ENCODE measurements around the gene DDX5. TPM values are rescaled to one million over a fixed set of nuclear protein-coding genes. Genes with fewer than 3 reads are reported as not detected.

Gene DDX5
- total RNA-seq, 5 donors from 2014 or later (not counting 1 experiment from before 2014, with no cell fraction given): 1,461 to 3,147 (median 1,608) TPM

DNA sequence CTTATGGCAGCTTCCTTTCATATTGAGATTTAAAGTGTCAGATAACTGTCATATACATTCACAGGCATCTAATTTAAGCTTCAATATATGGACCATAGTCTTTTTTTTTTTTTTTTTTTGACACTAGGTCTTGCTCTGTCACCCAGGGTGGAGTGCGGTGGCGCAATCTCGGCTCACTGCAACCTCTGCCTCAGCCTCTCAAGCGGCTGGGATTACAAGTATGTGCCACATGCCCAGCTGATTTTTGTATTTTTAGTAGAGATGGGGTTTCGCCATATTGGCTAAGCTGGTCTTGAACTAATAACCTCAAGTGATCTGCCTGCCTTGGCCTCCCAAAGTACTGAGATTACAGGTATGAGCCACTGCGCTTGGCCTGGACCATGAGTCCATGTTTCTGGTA lies 14.3 kb upstream of the DDX5 start:
- H3K27me3 ChIP-seq (replicated peaks in 1 of 2; ENCODE audit: control insufficient read depth in 2 of 2, extremely low read depth in 1 of 2, insufficient read depth in 2 of 2, low read length in 1 of 2): no peaks in the 10 kb centered on the region
- POLR2A ChIA-PET: interaction anchor here (0.6 kb wide), 4 partner anchors 8 to 430 kb away, joined by 3 to 8 read pairs (median 4); no protein-coding TSS in a partner anchor
- H3K4me1 Mint-ChIP-seq: peaks cover 9 to 14% (median 9%) of the 10 kb centered on the region in 3 donors
- no peaks in the 10 kb centered on the region for H3K4me1 ChIP-seq (ENCODE audit: control insufficient read depth in 1 of 2, extremely low read depth in 1 of 2, insufficient read depth in 2 of 2, low read length in 2 of 2)
- H3K27ac ChIP-seq (ENCODE audit: low read length): no peak overlapping the region
- no peak overlapping the region for H3K4me3 Mint-ChIP-seq
- peaks cover 43% of the 10 kb centered on the region for H3K36me3 Mint-ChIP-seq
- no peaks in the 10 kb centered on the region for H3K9me3 ChIP-seq
- DNase-seq (no peak), ATAC-seq (replicated peaks in 1 of 4) (no peak)
- WGBS (ENCODE audit: insufficient coverage): 100% methylated on average over 1 of the region's 6 CpGs
- no peaks in the 10 kb centered on the region for H3K9me3 Mint-ChIP-seq
- H3K27ac Mint-ChIP-seq: no peak overlapping the region
- no peak overlapping the region for H3K4me3 ChIP-seq (ENCODE audit: control insufficient read depth in 1 of 2, extremely low read depth in 1 of 2, low read length in 1 of 2)
- H3K27me3 Mint-ChIP-seq: no peaks in the 10 kb centered on the region
- peaks cover 20 to 74% of the 10 kb centered on the region in 2 donors for H3K36me3 ChIP-seq (ENCODE audit: control insufficient read depth in 2 of 2, extremely low read depth in 1 of 2, insufficient read depth in 1 of 2, low read length in 1 of 2)
- CTCF ChIA-PET: no interaction called here

DNA sequence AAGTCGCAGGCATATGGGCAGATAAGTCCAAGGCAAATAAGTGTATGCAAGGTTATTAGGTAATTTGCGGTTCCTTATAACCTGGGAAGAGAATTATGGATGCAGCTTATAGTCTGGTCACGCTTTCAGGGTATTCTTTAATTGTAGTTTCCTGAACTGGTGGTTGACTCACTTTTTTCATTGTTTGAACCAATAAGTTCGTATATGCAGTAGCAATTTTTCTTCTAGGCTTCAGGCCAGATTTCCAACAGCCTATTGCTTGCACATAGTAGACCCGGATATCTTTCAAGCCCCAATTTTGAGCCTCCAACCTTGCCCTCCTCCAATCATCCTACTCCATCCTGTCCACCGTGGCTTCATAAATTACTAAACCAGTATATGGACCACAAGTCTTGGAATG lies 13.5 kb upstream of the DDX5 start:
- POLR2A ChIA-PET: interaction anchor here (0.6 kb wide), 3 partner anchors 9 to 431 kb away, joined by 3 to 4 read pairs (median 4); no protein-coding TSS in a partner anchor

DNA sequence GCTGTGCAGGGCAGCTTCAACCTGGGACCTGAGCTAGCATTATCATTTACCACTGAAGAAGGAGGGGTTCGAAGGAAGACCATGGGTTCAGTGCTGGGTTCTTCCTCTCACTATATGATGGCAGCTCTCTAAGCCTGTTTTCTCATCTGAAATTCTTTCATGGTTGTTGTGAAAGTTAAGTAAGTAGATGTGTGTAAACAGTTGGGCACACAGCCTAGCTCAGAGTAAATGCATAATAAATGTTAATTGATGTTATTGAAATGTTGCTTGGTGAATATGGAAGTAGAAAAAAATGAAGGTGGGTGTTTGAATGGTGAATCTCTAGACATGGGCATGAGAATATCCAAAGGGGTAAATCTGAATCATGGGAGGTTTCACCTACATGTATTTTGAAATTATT lies 9.7 kb upstream of the DDX5 start:
- Mint-ChIP-seq H3K36me3 (peaks cover 57% of the 10 kb centered on the region), H3K27ac (peak overlapping the region in 1 of 2 donors; percentile 53), H3K9me3 (no peaks in the 10 kb centered on the region), H3K4me3 (no peak overlapping the region), H3K4me1 (peaks cover 21 to 46% (median 32%) of the 10 kb centered on the region in 3 donors), H3K27me3 (no peaks in the 10 kb centered on the region)
- H3K4me1 ChIP-seq (ENCODE audit: control insufficient read depth in 1 of 2, extremely low read depth in 1 of 2, insufficient read depth in 2 of 2, low read length in 2 of 2): no peaks in the 10 kb centered on the region
- no peak overlapping the region for H3K27ac ChIP-seq (ENCODE audit: low read length)
- POLR2A ChIA-PET: interaction anchor here (0.5 to 1.0 kb wide), 2 partner anchors 9 to 17 kb away, joined by 3 to 4 read pairs; partner anchors contain the start of genes CEP95 (in 1 of the 2) and DDX5 (in 1 of the 2)
- no peaks in the 10 kb centered on the region for H3K9me3 ChIP-seq
- WGBS (ENCODE audit: insufficient coverage): no CpG with 5 or more reads among the region's 1 CpG
- H3K4me3 ChIP-seq (ENCODE audit: control insufficient read depth in 1 of 2, extremely low read depth in 1 of 2, low read length in 1 of 2): no peak overlapping the region
- no peaks in the 10 kb centered on the region for H3K27me3 ChIP-seq (replicated peaks in 1 of 2; ENCODE audit: control insufficient read depth in 2 of 2, extremely low read depth in 1 of 2, insufficient read depth in 2 of 2, low read length in 1 of 2)
- DNase-seq (no peak), ATAC-seq (replicated peaks in 1 of 4) (no peak)
- CTCF ChIA-PET: interaction anchor here in 1 of 2 donors (0.7 kb wide), 1 partner anchor 48 kb away, joined by 3 read pairs; no protein-coding TSS in a partner anchor
- H3K36me3 ChIP-seq (ENCODE audit: control insufficient read depth in 2 of 2, extremely low read depth in 1 of 2, insufficient read depth in 1 of 2, low read length in 1 of 2): peaks cover 16 to 79% of the 10 kb centered on the region in 2 donors

More for the DNA sequence above, 13.5 kb upstream of the DDX5 start:
- Mint-ChIP-seq H3K27ac (no peak overlapping the region), H3K4me3 (no peak overlapping the region), H3K36me3 (peaks cover 48% of the 10 kb centered on the region), H3K9me3 (no peaks in the 10 kb centered on the region), H3K27me3 (no peaks in the 10 kb centered on the region), H3K4me1 (peaks cover 12 to 20% (median 14%) of the 10 kb centered on the region in 3 donors)
- peaks cover 20 to 74% of the 10 kb centered on the region in 2 donors for H3K36me3 ChIP-seq (ENCODE audit: control insufficient read depth in 2 of 2, extremely low read depth in 1 of 2, insufficient read depth in 1 of 2, low read length in 1 of 2)
- no peaks in the 10 kb centered on the region for H3K4me1 ChIP-seq (ENCODE audit: control insufficient read depth in 1 of 2, extremely low read depth in 1 of 2, insufficient read depth in 2 of 2, low read length in 2 of 2)
- CTCF ChIA-PET: interaction anchor here in 1 of 2 donors (0.5 kb wide), 1 partner anchor 64 kb away, joined by 3 read pairs; no protein-coding TSS in a partner anchor
- ATAC-seq (replicated peaks in 1 of 4): no peak
- no peak for DNase-seq
- H3K9me3 ChIP-seq: no peaks in the 10 kb centered on the region
- H3K27me3 ChIP-seq (replicated peaks in 1 of 2; ENCODE audit: control insufficient read depth in 2 of 2, extremely low read depth in 1 of 2, insufficient read depth in 2 of 2, low read length in 1 of 2): no peaks in the 10 kb centered on the region
- H3K27ac ChIP-seq (ENCODE audit: low read length): no peak overlapping the region
- 100% methylated on average over 3 of the region's 6 CpGs for WGBS (ENCODE audit: insufficient coverage)
- no peak overlapping the region for H3K4me3 ChIP-seq (ENCODE audit: control insufficient read depth in 1 of 2, extremely low read depth in 1 of 2, low read length in 1 of 2)

DNA sequence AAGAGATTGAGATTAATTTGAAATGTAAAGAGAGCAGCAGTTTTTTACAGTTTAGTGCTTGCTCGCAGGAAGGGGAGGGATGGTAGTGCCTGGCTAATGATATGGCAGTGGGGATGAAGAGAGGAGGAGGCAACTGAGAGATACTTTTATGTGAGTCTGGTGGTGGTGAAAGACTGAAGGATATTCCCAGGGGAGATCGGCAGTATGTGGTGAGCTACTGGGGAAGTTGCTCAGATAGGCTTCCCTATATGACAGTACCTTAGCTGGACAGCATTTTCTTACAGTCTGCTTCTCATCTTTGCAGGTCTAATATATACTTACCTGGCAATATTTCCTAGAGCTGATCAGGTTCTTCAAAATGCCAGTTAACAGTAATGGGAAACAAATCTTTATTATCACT lies 9.3 kb upstream of the DDX5 start:
- Mint-ChIP-seq H3K27me3 (no peaks in the 10 kb centered on the region), H3K9me3 (no peaks in the 10 kb centered on the region), H3K4me1 (peaks cover 25 to 48% (median 35%) of the 10 kb centered on the region in 3 donors), H3K4me3 (no peak overlapping the region), H3K36me3 (peaks cover 61% of the 10 kb centered on the region), H3K27ac (peak overlapping the region in 1 of 2 donors; percentile 53)
- Histone ChIP-seq H3K27ac (ENCODE audit: low read length) (no peak overlapping the region), H3K4me3 (ENCODE audit: control insufficient read depth in 1 of 2, extremely low read depth in 1 of 2, low read length in 1 of 2) (no peak overlapping the region), H3K27me3 (replicated peaks in 1 of 2; ENCODE audit: control insufficient read depth in 2 of 2, extremely low read depth in 1 of 2, insufficient read depth in 2 of 2, low read length in 1 of 2) (no peaks in the 10 kb centered on the region), H3K4me1 (ENCODE audit: control insufficient read depth in 1 of 2, extremely low read depth in 1 of 2, insufficient read depth in 2 of 2, low read length in 2 of 2) (no peaks in the 10 kb centered on the region), H3K9me3 (no peaks in the 10 kb centered on the region), H3K36me3 (ENCODE audit: control insufficient read depth in 2 of 2, extremely low read depth in 1 of 2, insufficient read depth in 1 of 2, low read length in 1 of 2) (peaks cover 12 to 80% of the 10 kb centered on the region in 2 donors)
- no peak for DNase-seq
- POLR2A ChIA-PET: interaction anchor here in 1 of 2 donors (1.0 kb wide), 1 partner anchor 9 kb away, joined by 4 read pairs; the partner anchor contains the start of genes CEP95 and DDX5
- no peak for ATAC-seq (replicated peaks in 1 of 4)
- CTCF ChIA-PET: no interaction called here
- WGBS (ENCODE audit: insufficient coverage): 100% methylated on average over 1 of the region's 2 CpGs

- H3K9me3 Mint-ChIP-seq: no peaks in the 10 kb centered on the region
- Histone ChIP-seq H3K9me3 (no peaks in the 10 kb centered on the region), H3K4me1 (ENCODE audit: control insufficient read depth in 1 of 2, extremely low read depth in 1 of 2, insufficient read depth in 2 of 2, low read length in 2 of 2) (peaks cover 9 to 23% of the 10 kb centered on the region in 2 experiments), H3K36me3 (ENCODE audit: control insufficient read depth in 2 of 2, extremely low read depth in 1 of 2, insufficient read depth in 1 of 2, low read length in 1 of 2) (peaks cover 7 to 52% of the 10 kb centered on the region in 2 donors), H3K27me3 (replicated peaks in 1 of 2; ENCODE audit: control insufficient read depth in 2 of 2, extremely low read depth in 1 of 2, insufficient read depth in 2 of 2, low read length in 1 of 2) (no peaks in the 10 kb centered on the region), H3K27ac (ENCODE audit: low read length) (no peak overlapping the region), H3K4me3 (ENCODE audit: control insufficient read depth in 1 of 2, extremely low read depth in 1 of 2, low read length in 1 of 2) (no peak overlapping the region)
- DNase-seq (no peak), ATAC-seq (replicated peaks in 1 of 4) (no peak)
- peaks cover 55% of the 10 kb centered on the region for H3K36me3 Mint-ChIP-seq
- peaks cover 52 to 60% (median 57%) of the 10 kb centered on the region in 3 donors for H3K4me1 Mint-ChIP-seq
- WGBS (ENCODE audit: insufficient coverage): 92% methylated on average over 2 of the region's 6 CpGs
- H3K27ac Mint-ChIP-seq: no peak overlapping the region
- H3K27me3 Mint-ChIP-seq: no peaks in the 10 kb centered on the region
- peak overlapping the region in 2 of 3 donors; percentile 37 to 100 for H3K4me3 Mint-ChIP-seq
- ChIA-PET CTCF (no interaction called here), POLR2A (no interaction called here)
Measured at GRCh38 chr17:64509179-64509578, 3.1 kb upstream of the DDX5 start.

DNA sequence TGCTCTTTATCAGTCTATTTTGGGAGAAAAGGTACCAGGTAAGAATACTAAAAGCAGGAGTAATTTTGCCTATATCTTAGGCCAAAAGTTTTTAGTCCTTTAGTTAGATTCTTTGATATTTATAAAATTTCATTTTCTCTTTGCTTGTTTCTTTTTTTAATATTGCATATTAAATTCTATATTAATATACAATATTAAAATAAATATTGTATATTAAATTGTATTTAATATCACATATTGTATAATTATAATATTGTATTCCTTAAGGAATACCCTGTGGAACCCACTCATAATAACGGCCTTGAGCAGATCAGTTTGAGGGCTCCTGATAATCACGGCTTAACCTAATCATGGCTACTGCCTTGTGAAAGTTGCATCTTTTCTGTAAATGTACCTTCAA lies 2.6 kb upstream of the DDX5 start:
- Histone ChIP-seq H3K36me3 (ENCODE audit: control insufficient read depth in 2 of 2, extremely low read depth in 1 of 2, insufficient read depth in 1 of 2, low read length in 1 of 2) (peaks cover 7 to 54% of the 10 kb centered on the region in 2 donors), H3K9me3 (no peaks in the 10 kb centered on the region), H3K27ac (ENCODE audit: low read length) (no peak overlapping the region), H3K4me3 (ENCODE audit: control insufficient read depth in 1 of 2, extremely low read depth in 1 of 2, low read length in 1 of 2) (no peak overlapping the region), H3K4me1 (ENCODE audit: control insufficient read depth in 1 of 2, extremely low read depth in 1 of 2, insufficient read depth in 2 of 2, low read length in 2 of 2) (peaks cover 14 to 27% of the 10 kb centered on the region in 2 experiments), H3K27me3 (replicated peaks in 1 of 2; ENCODE audit: control insufficient read depth in 2 of 2, extremely low read depth in 1 of 2, insufficient read depth in 2 of 2, low read length in 1 of 2) (no peaks in the 10 kb centered on the region)
- H3K27me3 Mint-ChIP-seq: no peaks in the 10 kb centered on the region
- peaks cover 55 to 60% (median 59%) of the 10 kb centered on the region in 3 donors for H3K4me1 Mint-ChIP-seq
- H3K36me3 Mint-ChIP-seq: peaks cover 55% of the 10 kb centered on the region
- H3K4me3 Mint-ChIP-seq: peak overlapping the region; percentile 97 to 100 (median 100)
- DNase-seq (no peak), ATAC-seq (replicated peaks in 1 of 4) (no peak)
- H3K9me3 Mint-ChIP-seq: no peaks in the 10 kb centered on the region
- no peak overlapping the region for H3K27ac Mint-ChIP-seq
- ChIA-PET CTCF (no interaction called here), POLR2A (no interaction called here)
- WGBS (ENCODE audit: insufficient coverage): no CpG with 5 or more reads among the region's 2 CpGs
